ENCODE measurements around the gene SEPTIN10. TPM values are rescaled to one million over a fixed set of nuclear protein-coding genes. Genes with fewer than 3 reads are reported as not detected.

Gene SEPTIN10
- total and polyA plus RNA-seq, 2 experiments from 2014 or later = 52.3 to 85.1 TPM

DNA sequence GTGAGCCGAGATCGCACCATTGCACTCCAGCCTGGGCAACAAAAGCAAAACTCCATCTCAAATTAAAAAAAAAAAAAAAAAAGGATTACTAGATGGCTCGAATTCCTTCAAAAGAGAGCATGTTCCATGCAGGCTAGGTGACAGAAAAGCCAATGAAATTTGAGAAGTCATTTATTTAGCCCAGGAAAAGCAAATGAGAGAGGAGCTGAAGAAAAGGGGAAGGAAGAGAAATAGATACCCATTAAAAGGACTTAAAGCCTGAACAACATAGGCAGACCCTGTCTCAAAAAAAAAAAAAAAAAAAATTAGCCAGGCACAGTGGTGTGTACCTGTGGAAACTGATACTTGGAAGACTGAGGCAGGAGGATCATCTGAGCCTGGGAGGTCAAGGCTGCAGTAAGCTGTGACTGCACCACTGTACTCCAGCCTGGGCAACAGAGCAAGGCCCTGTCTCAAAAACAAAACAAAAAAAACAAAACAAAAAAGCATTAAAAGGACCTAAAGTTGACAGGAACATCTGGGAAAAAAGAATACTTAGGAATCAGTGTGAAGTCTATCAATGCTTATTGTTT is 11.1 kb downstream of the SEPTIN10 start (continued):
- TF ChIP-seq, protein P1, sequence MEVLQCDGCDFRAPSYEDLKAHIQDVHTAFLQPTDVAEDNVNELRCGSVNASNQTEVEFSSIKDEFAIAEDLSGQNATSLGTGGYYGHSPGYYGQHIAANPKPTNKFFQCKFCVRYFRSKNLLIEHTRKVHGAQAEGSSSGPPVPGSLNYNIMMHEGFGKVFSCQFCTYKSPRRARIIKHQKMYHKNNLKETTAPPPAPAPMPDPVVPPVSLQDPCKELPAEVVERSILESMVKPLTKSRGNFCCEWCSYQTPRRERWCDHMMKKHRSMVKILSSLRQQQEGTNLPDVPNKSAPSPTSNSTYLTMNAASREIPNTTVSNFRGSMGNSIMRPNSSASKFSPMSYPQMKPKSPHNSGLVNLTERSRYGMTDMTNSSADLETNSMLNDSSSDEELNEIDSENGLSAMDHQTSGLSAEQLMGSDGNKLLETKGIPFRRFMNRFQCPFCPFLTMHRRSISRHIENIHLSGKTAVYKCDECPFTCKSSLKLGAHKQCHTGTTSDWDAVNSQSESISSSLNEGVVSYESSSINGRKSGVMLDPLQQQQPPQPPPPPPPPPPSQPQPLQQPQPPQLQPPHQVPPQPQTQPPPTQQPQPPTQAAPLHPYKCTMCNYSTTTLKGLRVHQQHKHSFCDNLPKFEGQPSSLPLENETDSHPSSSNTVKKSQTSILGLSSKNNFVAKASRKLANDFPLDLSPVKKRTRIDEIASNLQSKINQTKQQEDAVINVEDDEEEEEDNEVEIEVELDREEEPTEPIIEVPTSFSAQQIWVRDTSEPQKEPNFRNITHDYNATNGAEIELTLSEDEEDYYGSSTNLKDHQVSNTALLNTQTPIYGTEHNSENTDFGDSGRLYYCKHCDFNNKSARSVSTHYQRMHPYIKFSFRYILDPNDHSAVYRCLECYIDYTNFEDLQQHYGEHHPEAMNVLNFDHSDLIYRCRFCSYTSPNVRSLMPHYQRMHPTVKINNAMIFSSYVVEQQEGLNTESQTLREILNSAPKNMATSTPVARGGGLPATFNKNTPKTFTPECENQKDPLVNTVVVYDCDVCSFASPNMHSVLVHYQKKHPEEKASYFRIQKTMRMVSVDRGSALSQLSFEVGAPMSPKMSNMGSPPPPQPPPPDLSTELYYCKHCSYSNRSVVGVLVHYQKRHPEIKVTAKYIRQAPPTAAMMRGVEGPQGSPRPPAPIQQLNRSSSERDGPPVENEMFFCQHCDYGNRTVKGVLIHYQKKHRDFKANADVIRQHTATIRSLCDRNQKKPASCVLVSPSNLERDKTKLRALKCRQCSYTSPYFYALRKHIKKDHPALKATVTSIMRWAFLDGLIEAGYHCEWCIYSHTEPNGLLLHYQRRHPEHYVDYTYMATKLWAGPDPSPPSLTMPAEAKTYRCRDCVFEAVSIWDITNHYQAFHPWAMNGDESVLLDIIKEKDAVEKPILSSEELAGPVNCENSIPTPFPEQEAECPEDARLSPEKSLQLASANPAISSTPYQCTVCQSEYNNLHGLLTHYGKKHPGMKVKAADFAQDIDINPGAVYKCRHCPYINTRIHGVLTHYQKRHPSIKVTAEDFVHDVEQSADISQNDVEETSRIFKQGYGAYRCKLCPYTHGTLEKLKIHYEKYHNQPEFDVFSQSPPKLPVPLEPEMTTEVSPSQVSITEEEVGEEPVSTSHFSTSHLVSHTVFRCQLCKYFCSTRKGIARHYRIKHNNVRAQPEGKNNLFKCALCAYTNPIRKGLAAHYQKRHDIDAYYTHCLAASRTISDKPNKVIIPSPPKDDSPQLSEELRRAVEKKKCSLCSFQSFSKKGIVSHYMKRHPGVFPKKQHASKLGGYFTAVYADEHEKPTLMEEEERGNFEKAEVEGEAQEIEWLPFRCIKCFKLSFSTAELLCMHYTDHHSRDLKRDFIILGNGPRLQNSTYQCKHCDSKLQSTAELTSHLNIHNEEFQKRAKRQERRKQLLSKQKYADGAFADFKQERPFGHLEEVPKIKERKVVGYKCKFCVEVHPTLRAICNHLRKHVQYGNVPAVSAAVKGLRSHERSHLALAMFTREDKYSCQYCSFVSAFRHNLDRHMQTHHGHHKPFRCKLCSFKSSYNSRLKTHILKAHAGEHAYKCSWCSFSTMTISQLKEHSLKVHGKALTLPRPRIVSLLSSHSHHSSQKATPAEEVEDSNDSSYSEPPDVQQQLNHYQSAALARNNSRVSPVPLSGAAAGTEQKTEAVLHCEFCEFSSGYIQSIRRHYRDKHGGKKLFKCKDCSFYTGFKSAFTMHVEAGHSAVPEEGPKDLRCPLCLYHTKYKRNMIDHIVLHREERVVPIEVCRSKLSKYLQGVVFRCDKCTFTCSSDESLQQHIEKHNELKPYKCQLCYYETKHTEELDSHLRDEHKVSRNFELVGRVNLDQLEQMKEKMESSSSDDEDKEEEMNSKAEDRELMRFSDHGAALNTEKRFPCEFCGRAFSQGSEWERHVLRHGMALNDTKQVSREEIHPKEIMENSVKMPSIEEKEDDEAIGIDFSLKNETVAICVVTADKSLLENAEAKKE (CRISPR knock-in tag; IDR thresholded peaks at IDR 0.05) = no peak

DNA sequence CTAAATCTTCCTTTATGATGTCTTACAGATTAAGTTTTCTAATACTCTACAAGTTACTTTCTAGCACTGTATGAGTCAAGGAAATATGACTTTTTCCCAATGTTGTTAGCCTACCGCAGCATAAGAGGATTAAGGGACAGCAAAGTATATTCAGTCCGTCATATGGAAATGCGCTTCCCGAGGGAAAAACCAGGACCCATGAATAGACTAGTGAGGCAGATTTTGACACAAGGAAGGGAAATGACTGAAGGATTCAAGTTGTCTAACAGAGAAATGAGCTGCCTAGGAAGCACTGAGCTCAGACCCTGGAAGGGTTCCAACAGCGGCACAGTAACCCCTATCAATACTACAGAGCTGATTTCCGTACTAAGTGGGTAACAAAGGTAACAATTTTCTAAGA is 12.0 kb downstream of the SEPTIN10 start:
- no peak overlapping the region for H3K27ac Mint-ChIP-seq
- Histone ChIP-seq H3K4me3 (no peak overlapping the region), H4K20me1 (replicated peaks; ENCODE audit: insufficient read depth) (peaks cover 28% of the 10 kb centered on the region), H2AFZ (no peak overlapping the region), H3K79me2 (replicated peaks; ENCODE audit: insufficient read depth) (peaks cover 98% of the 10 kb centered on the region), H3K36me3 (ENCODE audit: insufficient read depth) (no peaks in the 10 kb centered on the region), H3K4me2 (peak overlapping the region; percentile 59; the same call in 1 of the 2 replicates), H3K4me1 (ENCODE audit: insufficient read depth) (peaks cover 28% of the 10 kb centered on the region), H3K9me2 (ENCODE audit: insufficient read depth) (no peaks in the 10 kb centered on the region), H3K27ac (ENCODE audit: low read depth) (no peak overlapping the region), H3F3A (replicated peaks; ENCODE audit: low read depth) (no peaks in the 10 kb centered on the region), H3K27me3 (ENCODE audit: insufficient read depth) (no peaks in the 10 kb centered on the region)
- no peak for TF ChIP-seq EZH2 (IDR thresholded peaks at IDR 0.05; ENCODE audit: low read depth, unreplicated experiment)
- H3K36me3 Mint-ChIP-seq (ENCODE audit: low read depth) = peaks cover 3% of the 10 kb centered on the region; the same call in 2 of the 3 replicates
- peaks cover 34% of the 10 kb centered on the region for H3K4me1 Mint-ChIP-seq
- H3K4me3 Mint-ChIP-seq = no peak overlapping the region
- ATAC-seq (peak; percentile 24; the same call in 2 of the 3 replicates), DNase-seq (ENCODE audit: low spot score) (no peak)
- peaks cover 3% of the 10 kb centered on the region for H3K27me3 Mint-ChIP-seq (ENCODE audit: insufficient read depth, low read depth, poor library complexity)
- H3K9me3 Mint-ChIP-seq = peaks cover 3% of the 10 kb centered on the region; the same call in 1 of the 3 replicates

DNA sequence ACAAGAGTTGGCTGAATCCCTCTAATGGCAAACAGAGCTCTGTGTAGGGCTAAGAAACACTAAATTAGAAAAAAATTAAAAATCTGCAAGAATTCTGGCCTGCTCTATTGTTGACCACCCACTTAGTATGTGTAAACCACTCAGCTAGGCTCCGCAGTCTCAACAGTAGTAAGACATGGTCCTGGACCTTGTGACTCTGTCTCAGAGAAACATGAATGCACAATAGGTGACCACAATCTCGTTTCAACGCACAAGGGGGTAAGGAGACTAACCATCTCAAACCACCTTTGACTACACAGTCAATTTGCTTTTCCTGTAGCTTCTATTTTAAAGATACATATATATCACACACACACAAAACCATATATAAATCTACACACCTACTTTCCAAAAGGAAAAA is 16.5 kb downstream of the SEPTIN10 start:
- H3K9me2 ChIP-seq (ENCODE audit: insufficient read depth) = no peaks in the 10 kb centered on the region
- Mint-ChIP-seq H3K9me3 (no peaks in the 10 kb centered on the region), H3K27me3 (ENCODE audit: insufficient read depth, low read depth, poor library complexity) (peaks cover 3% of the 10 kb centered on the region), H3K36me3 (ENCODE audit: low read depth) (peaks cover 5% of the 10 kb centered on the region; the same call in 2 of the 3 replicates), H3K27ac (no peak overlapping the region), H3K4me3 (no peak overlapping the region), H3K4me1 (peaks cover 30% of the 10 kb centered on the region)
- no peak overlapping the region for H3K4me2 ChIP-seq
- ATAC-seq (no peak), DNase-seq (ENCODE audit: low spot score) (no peak)
- peaks cover 98% of the 10 kb centered on the region for H3K79me2 ChIP-seq (replicated peaks; ENCODE audit: insufficient read depth)
- H3K27me3 ChIP-seq (ENCODE audit: insufficient read depth) = no peaks in the 10 kb centered on the region
- peaks cover 23% of the 10 kb centered on the region for H3K4me1 ChIP-seq (ENCODE audit: insufficient read depth)
- TF ChIP-seq STAT1 (IDR thresholded peaks at IDR 0.05; ENCODE audit: unreplicated experiment) (no peak), ZNF331 (CRISPR knock-in tag; IDR thresholded peaks at IDR 0.05; ENCODE audit: low read depth) (no peak)
- TF ChIP-seq, protein P2, sequence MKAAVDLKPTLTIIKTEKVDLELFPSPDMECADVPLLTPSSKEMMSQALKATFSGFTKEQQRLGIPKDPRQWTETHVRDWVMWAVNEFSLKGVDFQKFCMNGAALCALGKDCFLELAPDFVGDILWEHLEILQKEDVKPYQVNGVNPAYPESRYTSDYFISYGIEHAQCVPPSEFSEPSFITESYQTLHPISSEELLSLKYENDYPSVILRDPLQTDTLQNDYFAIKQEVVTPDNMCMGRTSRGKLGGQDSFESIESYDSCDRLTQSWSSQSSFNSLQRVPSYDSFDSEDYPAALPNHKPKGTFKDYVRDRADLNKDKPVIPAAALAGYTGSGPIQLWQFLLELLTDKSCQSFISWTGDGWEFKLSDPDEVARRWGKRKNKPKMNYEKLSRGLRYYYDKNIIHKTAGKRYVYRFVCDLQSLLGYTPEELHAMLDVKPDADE (IDR thresholded peaks at IDR 0.05) = no peak
- H3K36me3 ChIP-seq (ENCODE audit: insufficient read depth) = no peaks in the 10 kb centered on the region
- H3F3A ChIP-seq (replicated peaks; ENCODE audit: low read depth) = no peaks in the 10 kb centered on the region
- H3K4me3 ChIP-seq = no peak overlapping the region
- no peak overlapping the region for H2AFZ ChIP-seq
- H3K27ac ChIP-seq (ENCODE audit: low read depth) = no peak overlapping the region
- H4K20me1 ChIP-seq (replicated peaks; ENCODE audit: insufficient read depth) = peaks cover 14% of the 10 kb centered on the region
